Measurements from ENCODE around the gene SPCS3.

SPCS3 gene

DNA sequence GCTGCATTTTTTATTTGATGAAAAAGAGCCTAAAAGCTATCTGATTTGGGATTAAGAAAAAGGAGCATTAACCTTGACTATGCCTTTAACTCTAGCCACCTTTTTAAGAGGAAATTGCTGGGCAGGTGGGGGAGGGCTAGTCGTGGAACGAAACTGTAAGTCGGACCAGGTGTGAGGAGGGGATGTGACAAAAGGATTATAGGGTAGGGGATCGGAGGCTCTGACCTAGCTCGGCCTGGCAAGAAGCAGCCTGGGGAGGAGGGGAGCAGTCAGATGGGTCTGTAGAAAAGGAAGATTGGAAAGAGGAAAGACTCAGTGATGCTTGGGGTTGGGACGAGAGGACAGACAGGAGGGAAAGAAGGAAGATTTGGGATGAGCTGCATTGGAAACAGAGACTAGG, 21.1 kb upstream of the SPCS3 start:
- H3K4me3 ChIP-seq (ENCODE audit: low read depth, low read length) = no peak overlapping the region
- DNase-seq (ENCODE audit: low read depth) = no peak
- no peak for TF ChIP-seq MYC (IDR thresholded peaks at IDR 0.05; ENCODE audit: low read depth, low read length)
- no peak for TF ChIP-seq MAX (IDR thresholded peaks at IDR 0.05; ENCODE audit: low read depth, low read length)
- TF ChIP-seq POLR2A (IDR thresholded peaks at IDR 0.05; ENCODE audit: extremely low read depth, insufficient read length) = no peak
- TF ChIP-seq, protein P1, sequence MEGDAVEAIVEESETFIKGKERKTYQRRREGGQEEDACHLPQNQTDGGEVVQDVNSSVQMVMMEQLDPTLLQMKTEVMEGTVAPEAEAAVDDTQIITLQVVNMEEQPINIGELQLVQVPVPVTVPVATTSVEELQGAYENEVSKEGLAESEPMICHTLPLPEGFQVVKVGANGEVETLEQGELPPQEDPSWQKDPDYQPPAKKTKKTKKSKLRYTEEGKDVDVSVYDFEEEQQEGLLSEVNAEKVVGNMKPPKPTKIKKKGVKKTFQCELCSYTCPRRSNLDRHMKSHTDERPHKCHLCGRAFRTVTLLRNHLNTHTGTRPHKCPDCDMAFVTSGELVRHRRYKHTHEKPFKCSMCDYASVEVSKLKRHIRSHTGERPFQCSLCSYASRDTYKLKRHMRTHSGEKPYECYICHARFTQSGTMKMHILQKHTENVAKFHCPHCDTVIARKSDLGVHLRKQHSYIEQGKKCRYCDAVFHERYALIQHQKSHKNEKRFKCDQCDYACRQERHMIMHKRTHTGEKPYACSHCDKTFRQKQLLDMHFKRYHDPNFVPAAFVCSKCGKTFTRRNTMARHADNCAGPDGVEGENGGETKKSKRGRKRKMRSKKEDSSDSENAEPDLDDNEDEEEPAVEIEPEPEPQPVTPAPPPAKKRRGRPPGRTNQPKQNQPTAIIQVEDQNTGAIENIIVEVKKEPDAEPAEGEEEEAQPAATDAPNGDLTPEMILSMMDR (IDR thresholded peaks at IDR 0.05; ENCODE audit: low read depth, low read length) = no peak

DNA sequence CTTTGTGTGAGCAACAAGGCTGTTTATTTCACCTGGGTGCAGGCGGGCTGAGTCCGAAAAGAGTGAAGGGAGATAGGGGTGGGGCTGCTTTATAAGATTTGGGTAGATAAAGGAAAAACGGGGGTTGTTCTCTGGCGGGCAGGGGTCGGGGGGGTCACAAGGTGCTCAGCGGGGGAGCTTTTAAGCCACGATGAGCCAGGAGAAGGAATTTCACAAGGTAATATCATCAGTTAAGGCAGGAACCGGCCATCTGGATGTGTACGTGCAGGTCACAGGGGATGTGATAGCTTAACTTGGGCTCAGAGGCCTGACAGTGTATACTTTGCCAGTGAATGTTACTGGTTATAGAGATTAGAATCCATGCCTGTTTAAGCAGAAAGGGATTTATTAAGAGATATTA, 19.7 kb upstream of the SPCS3 start:
- TF ChIP-seq, protein P1 (IDR thresholded peaks at IDR 0.05; ENCODE audit: low read depth, low read length) = no peak
- TF ChIP-seq POLR2A (IDR thresholded peaks at IDR 0.05; ENCODE audit: extremely low read depth, insufficient read length) (no peak), MYC (IDR thresholded peaks at IDR 0.05; ENCODE audit: low read depth, low read length) (no peak), MAX (IDR thresholded peaks at IDR 0.05; ENCODE audit: low read depth, low read length) (no peak)
- no peak for DNase-seq (ENCODE audit: low read depth)
- H3K4me3 ChIP-seq (ENCODE audit: low read depth, low read length) = no peak overlapping the region

GRCh38 chr4:176300565-176300964, 19.2 kb upstream of the SPCS3 start:
- DNase-seq (ENCODE audit: low read depth) = no peak
- no peak for TF ChIP-seq POLR2A (IDR thresholded peaks at IDR 0.05; ENCODE audit: extremely low read depth, insufficient read length)
- TF ChIP-seq MYC (IDR thresholded peaks at IDR 0.05; ENCODE audit: low read depth, low read length) = no peak
- TF ChIP-seq, protein P1 (IDR thresholded peaks at IDR 0.05; ENCODE audit: low read depth, low read length) = no peak
- TF ChIP-seq MAX (IDR thresholded peaks at IDR 0.05; ENCODE audit: low read depth, low read length) = no peak
- H3K4me3 ChIP-seq (ENCODE audit: low read depth, low read length) = no peak overlapping the region

- TF ChIP-seq, protein P1 (IDR thresholded peaks at IDR 0.05; ENCODE audit: low read depth, low read length) = no peak
- TF ChIP-seq MYC (IDR thresholded peaks at IDR 0.05; ENCODE audit: low read depth, low read length) (no peak), MAX (IDR thresholded peaks at IDR 0.05; ENCODE audit: low read depth, low read length) (no peak), POLR2A (IDR thresholded peaks at IDR 0.05; ENCODE audit: extremely low read depth, insufficient read length) (no peak)
- no peak overlapping the region for H3K4me3 ChIP-seq (ENCODE audit: low read depth, low read length)
- no peak for DNase-seq (ENCODE audit: low read depth)
Measured at GRCh38 chr4:176302283-176303275, 17.2 kb upstream of the SPCS3 start.

GRCh38 chr4:176303938-176304337, 15.8 kb upstream of the SPCS3 start:
- TF ChIP-seq MAX (IDR thresholded peaks at IDR 0.05; ENCODE audit: low read depth, low read length) (no peak), MYC (IDR thresholded peaks at IDR 0.05; ENCODE audit: low read depth, low read length) (no peak), POLR2A (IDR thresholded peaks at IDR 0.05; ENCODE audit: extremely low read depth, insufficient read length) (no peak)
- TF ChIP-seq, protein P1 (IDR thresholded peaks at IDR 0.05; ENCODE audit: low read depth, low read length) = no peak

More at GRCh38 chr4:176303938-176304337, 15.8 kb upstream of the SPCS3 start:
- no peak for DNase-seq (ENCODE audit: low read depth)
- H3K4me3 ChIP-seq (ENCODE audit: low read depth, low read length) = no peak overlapping the region
